Thoracic aorta (tissue), 2 donors: Measurements from ENCODE around the gene HCN2. TPM values are rescaled to one million over a fixed set of nuclear protein-coding genes. Genes with fewer than 3 reads are reported as not detected.

Experiments used
- ATAC-seq: fragments of 150-250 bp; one replicate; pipeline ENCODE4 v1.8.0; 2017; ENCODE audit warnings: low read depth; ENCODE audit not compliant: insufficient number of reproducible peaks, low FRiP score
- DNase-seq: peaks from one replicate; pipeline ENCODE4 v3.0.0-alpha.2; 2020; ENCODE audit warnings: low spot score
- H3K27ac ChIP-seq, 2 donors: fragments of 200-600 bp; sonication (generic); 1 replicate in 1 of 2; 2 replicates in 1 of 2; pipeline ENCODE4 v1.5.1; 2016; ENCODE audit warnings: mild to moderate bottlenecking in 2 of 2, moderate library complexity in 2 of 2
- H3K27me3 ChIP-seq: fragments of 200-600 bp; sonication (generic); replicated peaks from 2 replicates; pipeline ENCODE4 v1.6.0; 2016; ENCODE audit warnings: mild to moderate bottlenecking; ENCODE audit not compliant: insufficient read depth
- H3K36me3 ChIP-seq: fragments of 200-600 bp; sonication (generic); one replicate; pipeline ENCODE4 v1.5.1; 2016
- H3K4me1 ChIP-seq, 2 donors: fragments of 200-600 bp; sonication (generic); 1 replicate in 1 of 2; 2 replicates in 1 of 2; pipeline versions ENCODE4 v1.5.1 to v1.6.0; 2016; ENCODE audit warnings: low read depth in 2 of 2, mild to moderate bottlenecking in 1 of 2; ENCODE audit not compliant: control insufficient read depth in 1 of 2
- H3K4me3 ChIP-seq: fragments of 200-600 bp; sonication (generic); 2 replicates; pipeline ENCODE4 v1.5.1; 2016; ENCODE audit warnings: mild to moderate bottlenecking
- H3K9me3 ChIP-seq: fragments of 200-600 bp; sonication (generic); 2 replicates; pipeline ENCODE4 v1.5.1; 2016
- CTCF ChIP-seq: fragments of 200-600 bp; sonication (generic); IDR thresholded peaks from one replicate; pipeline ENCODE4 v1.5.1; 2019; ENCODE audit warnings: antibody characterized with exemption
- total RNA-seq, 2 donors: library from RNA; depleted of rRNA; stranded (reverse); fragments of >200 nt; gene quantifications; one replicate each; pipeline versions ENCODE4 v1.1.0 to v1.2.3, GENCODE V29; 2016

The HCN2 gene
- total RNA-seq, 2 donors from 2014 or later, result not detected

- Histone ChIP-seq H3K27me3 (no peaks in the 10 kb centered on the region), H3K4me3 (no peak overlapping the region), H3K27ac (no peak overlapping the region), H3K4me1 (no peaks in the 10 kb centered on the region), H3K36me3 (peaks cover 5% of the 10 kb centered on the region), H3K9me3 (no peaks in the 10 kb centered on the region)
- DNase-seq, result no peak
- TF ChIP-seq CTCF, result no peak
- no peak for ATAC-seq
These were observed 23.3 kb downstream of the HCN2 start for GRCh38 chr19:612941-613340.

GRCh38 chr19:613732-614567 is 24.3 kb downstream of the HCN2 start:
- no peak overlapping the region for H3K4me3 ChIP-seq
- H3K9me3 ChIP-seq, result no peaks in the 10 kb centered on the region
- ATAC-seq (no peak), DNase-seq (no peak)
- peaks cover 14% of the 10 kb centered on the region for H3K36me3 ChIP-seq
- H3K4me1 ChIP-seq, result no peaks in the 10 kb centered on the region
- TF ChIP-seq CTCF, result no peak
- H3K27me3 ChIP-seq, result no peaks in the 10 kb centered on the region
- H3K27ac ChIP-seq, result no peak overlapping the region

- peaks cover 26% of the 10 kb centered on the region for H3K36me3 ChIP-seq
- H3K4me3 ChIP-seq, result no peak overlapping the region
- H3K27ac ChIP-seq, result no peak overlapping the region
- no peak for TF ChIP-seq CTCF
- no peak for DNase-seq
- ATAC-seq, result no peak
- H3K9me3 ChIP-seq, result no peaks in the 10 kb centered on the region
- H3K27me3 ChIP-seq, result no peaks in the 10 kb centered on the region
- H3K4me1 ChIP-seq, result no peaks in the 10 kb centered on the region
These were observed 25.9 kb downstream of the HCN2 start for GRCh38 chr19:615619-616018.

- no peak for TF ChIP-seq CTCF
- Histone ChIP-seq H3K9me3 (no peaks in the 10 kb centered on the region), H3K4me3 (no peak overlapping the region), H3K4me1 (no peaks in the 10 kb centered on the region), H3K27me3 (no peaks in the 10 kb centered on the region), H3K36me3 (peaks cover 26% of the 10 kb centered on the region), H3K27ac (no peak overlapping the region)
- DNase-seq (no peak), ATAC-seq (no peak)
These were observed 26.5 kb downstream of the HCN2 start for GRCh38 chr19:616062-616700.

GRCh38 chr19:616747-617526 is 27.3 kb downstream of the HCN2 start:
- Histone ChIP-seq H3K27me3 (no peaks in the 10 kb centered on the region), H3K36me3 (peaks cover 30% of the 10 kb centered on the region), H3K4me3 (no peak overlapping the region), H3K9me3 (no peaks in the 10 kb centered on the region), H3K4me1 (no peaks in the 10 kb centered on the region), H3K27ac (no peak overlapping the region)
- DNase-seq, result no peak
- no peak for TF ChIP-seq CTCF
- ATAC-seq, result no peak
